GM23338 (cell line): ENCODE measurements around the gene AMPD3.

Source experiments
- CTCF ChIP-seq, 2 experiments: fragments of 200-600 bp in 1 of 2; sonication (generic) in 1 of 2; conservative IDR thresholded peaks; 2 replicates each; pipeline versions ENCODE4 v1.5.1 to v1.6.1; 2016 to 2017; ENCODE audit warnings: antibody characterized with exemption in 2 of 2, low read depth in 2 of 2, mild to moderate bottlenecking in 2 of 2, moderate library complexity in 1 of 2
- EZH2 ChIP-seq: fragments of 200-600 bp; sonication (generic); IDR thresholded peaks from one replicate; pipeline ENCODE4 v1.8.0; 2017; ENCODE audit warnings: antibody characterized with exemption, mild to moderate bottlenecking, low read depth; ENCODE audit not compliant: unreplicated experiment
- EZH2phosphoT487 ChIP-seq: fragments of 200-600 bp; sonication (generic); IDR thresholded peaks from one replicate; pipeline ENCODE4 v1.8.1; 2018; ENCODE audit warnings: antibody characterized with exemption; ENCODE audit not compliant: unreplicated experiment
- JUNB ChIP-seq: IDR thresholded peaks from one replicate; pipeline ENCODE4 v1.6.1; 2016; ENCODE audit warnings: antibody characterized with exemption; ENCODE audit not compliant: unreplicated experiment
- POLR2AphosphoS5 ChIP-seq: IDR thresholded peaks from 2 replicates; pipeline ENCODE4 v1.6.1; 2016; ENCODE audit warnings: antibody characterized with exemption, low read depth
- ZNF114 ChIP-seq: fragments of 250-450 bp; sonication (Bioruptor Pico); IDR thresholded peaks from 2 replicates; pipeline ENCODE4 v1.5.0; 2020; ENCODE audit warnings: mild to moderate bottlenecking, moderate library complexity
- TF ChIP-seq, protein P1 (sequence below): IDR thresholded peaks from 2 replicates; pipeline ENCODE4 v1.6.1; 2016; ENCODE audit warnings: antibody characterized with exemption
- TF ChIP-seq, protein P2 (sequence below): IDR thresholded peaks from one replicate; pipeline ENCODE4 v1.6.1; 2018; ENCODE audit warnings: antibody characterized with exemption; ENCODE audit not compliant: unreplicated experiment

- no peak for TF ChIP-seq CTCF (conservative IDR thresholded peaks at IDR 0.05; ENCODE audit: low read depth in 2 of 2)
- no peak for TF ChIP-seq EZH2
- TF ChIP-seq, protein P1, sequence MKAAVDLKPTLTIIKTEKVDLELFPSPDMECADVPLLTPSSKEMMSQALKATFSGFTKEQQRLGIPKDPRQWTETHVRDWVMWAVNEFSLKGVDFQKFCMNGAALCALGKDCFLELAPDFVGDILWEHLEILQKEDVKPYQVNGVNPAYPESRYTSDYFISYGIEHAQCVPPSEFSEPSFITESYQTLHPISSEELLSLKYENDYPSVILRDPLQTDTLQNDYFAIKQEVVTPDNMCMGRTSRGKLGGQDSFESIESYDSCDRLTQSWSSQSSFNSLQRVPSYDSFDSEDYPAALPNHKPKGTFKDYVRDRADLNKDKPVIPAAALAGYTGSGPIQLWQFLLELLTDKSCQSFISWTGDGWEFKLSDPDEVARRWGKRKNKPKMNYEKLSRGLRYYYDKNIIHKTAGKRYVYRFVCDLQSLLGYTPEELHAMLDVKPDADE = no peak
- no peak for TF ChIP-seq JUNB
- TF ChIP-seq, protein P2, sequence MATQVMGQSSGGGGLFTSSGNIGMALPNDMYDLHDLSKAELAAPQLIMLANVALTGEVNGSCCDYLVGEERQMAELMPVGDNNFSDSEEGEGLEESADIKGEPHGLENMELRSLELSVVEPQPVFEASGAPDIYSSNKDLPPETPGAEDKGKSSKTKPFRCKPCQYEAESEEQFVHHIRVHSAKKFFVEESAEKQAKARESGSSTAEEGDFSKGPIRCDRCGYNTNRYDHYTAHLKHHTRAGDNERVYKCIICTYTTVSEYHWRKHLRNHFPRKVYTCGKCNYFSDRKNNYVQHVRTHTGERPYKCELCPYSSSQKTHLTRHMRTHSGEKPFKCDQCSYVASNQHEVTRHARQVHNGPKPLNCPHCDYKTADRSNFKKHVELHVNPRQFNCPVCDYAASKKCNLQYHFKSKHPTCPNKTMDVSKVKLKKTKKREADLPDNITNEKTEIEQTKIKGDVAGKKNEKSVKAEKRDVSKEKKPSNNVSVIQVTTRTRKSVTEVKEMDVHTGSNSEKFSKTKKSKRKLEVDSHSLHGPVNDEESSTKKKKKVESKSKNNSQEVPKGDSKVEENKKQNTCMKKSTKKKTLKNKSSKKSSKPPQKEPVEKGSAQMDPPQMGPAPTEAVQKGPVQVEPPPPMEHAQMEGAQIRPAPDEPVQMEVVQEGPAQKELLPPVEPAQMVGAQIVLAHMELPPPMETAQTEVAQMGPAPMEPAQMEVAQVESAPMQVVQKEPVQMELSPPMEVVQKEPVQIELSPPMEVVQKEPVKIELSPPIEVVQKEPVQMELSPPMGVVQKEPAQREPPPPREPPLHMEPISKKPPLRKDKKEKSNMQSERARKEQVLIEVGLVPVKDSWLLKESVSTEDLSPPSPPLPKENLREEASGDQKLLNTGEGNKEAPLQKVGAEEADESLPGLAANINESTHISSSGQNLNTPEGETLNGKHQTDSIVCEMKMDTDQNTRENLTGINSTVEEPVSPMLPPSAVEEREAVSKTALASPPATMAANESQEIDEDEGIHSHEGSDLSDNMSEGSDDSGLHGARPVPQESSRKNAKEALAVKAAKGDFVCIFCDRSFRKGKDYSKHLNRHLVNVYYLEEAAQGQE = no peak
- no peak for TF ChIP-seq EZH2phosphoT487
- no peak for TF ChIP-seq POLR2AphosphoS5
- no peak for TF ChIP-seq ZNF114 (CRISPR knock-in tag)
Measured at GRCh38 chr11:10477690-10478046, 22.6 kb downstream of the AMPD3 start.
